Lower leg skin (tissue), 3 donors: ENCODE measurements around the gene HS3ST6.

Experiments
- POLR2A ChIP-seq, 2 donors: fragments of 450-650 bp; IDR thresholded peaks; one replicate each; pipeline ENCODE4 v1.6.1; 2016 to 2017; ENCODE audit warnings: antibody characterized with exemption in 2 of 2, mild to moderate bottlenecking in 1 of 2, moderate library complexity in 1 of 2
- TF ChIP-seq, protein P1 (sequence below), 3 donors: fragments of 450-650 bp; IDR thresholded peaks; one replicate each; pipeline ENCODE4 v1.5.1; 2016; ENCODE audit warnings: antibody characterized with exemption in 3 of 3, mild to moderate bottlenecking in 3 of 3, moderate library complexity in 2 of 3

- no peak for TF ChIP-seq POLR2A (IDR thresholded peaks at IDR 0.05)
- TF ChIP-seq, protein P1, sequence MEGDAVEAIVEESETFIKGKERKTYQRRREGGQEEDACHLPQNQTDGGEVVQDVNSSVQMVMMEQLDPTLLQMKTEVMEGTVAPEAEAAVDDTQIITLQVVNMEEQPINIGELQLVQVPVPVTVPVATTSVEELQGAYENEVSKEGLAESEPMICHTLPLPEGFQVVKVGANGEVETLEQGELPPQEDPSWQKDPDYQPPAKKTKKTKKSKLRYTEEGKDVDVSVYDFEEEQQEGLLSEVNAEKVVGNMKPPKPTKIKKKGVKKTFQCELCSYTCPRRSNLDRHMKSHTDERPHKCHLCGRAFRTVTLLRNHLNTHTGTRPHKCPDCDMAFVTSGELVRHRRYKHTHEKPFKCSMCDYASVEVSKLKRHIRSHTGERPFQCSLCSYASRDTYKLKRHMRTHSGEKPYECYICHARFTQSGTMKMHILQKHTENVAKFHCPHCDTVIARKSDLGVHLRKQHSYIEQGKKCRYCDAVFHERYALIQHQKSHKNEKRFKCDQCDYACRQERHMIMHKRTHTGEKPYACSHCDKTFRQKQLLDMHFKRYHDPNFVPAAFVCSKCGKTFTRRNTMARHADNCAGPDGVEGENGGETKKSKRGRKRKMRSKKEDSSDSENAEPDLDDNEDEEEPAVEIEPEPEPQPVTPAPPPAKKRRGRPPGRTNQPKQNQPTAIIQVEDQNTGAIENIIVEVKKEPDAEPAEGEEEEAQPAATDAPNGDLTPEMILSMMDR (IDR thresholded peaks at IDR 0.05) = no peak
These were observed 23.2 kb upstream of the HS3ST6 start for GRCh38 chr16:1941162-1942046.
